ENCODE data around the gene CARMIL1. TPM values are rescaled to one million over a fixed set of nuclear protein-coding genes. Genes with fewer than 3 reads are reported as not detected.
"Not testable (repeated sequence)": the region's sequence is repeated elsewhere in the genome, so short reads cannot be mapped to it uniquely, and the experiment has no call there.

The CARMIL1 gene
- total RNA-seq, 1 experiment from 2014 or later, result 8.6 TPM

GRCh38 chr6:25564943-25565342 lies 285.8 kb downstream of the CARMIL1 start:
- DNase-seq (ENCODE audit: low spot score), result no peak

GRCh38 chr6:25570578-25570977 lies 291.4 kb downstream of the CARMIL1 start:
- DNase-seq (ENCODE audit: low spot score), result no peak

GRCh38 chr6:25576919-25577318 lies 297.7 kb downstream of the CARMIL1 start:
- no peak for DNase-seq (ENCODE audit: low spot score)

- no peak for DNase-seq (ENCODE audit: low spot score)
These were observed 299.4 kb downstream of the CARMIL1 start for GRCh38 chr6:25578538-25578937.

GRCh38 chr6:25579391-25579883 lies 300.3 kb downstream of the CARMIL1 start:
- DNase-seq (ENCODE audit: low spot score), result no peak

GRCh38 chr6:25579902-25580495 lies 300.8 kb downstream of the CARMIL1 start:
- DNase-seq (ENCODE audit: low spot score), result no peak

GRCh38 chr6:25582101-25582500 lies 302.9 kb downstream of the CARMIL1 start:
- DNase-seq (ENCODE audit: low spot score), result no peak

- DNase-seq (ENCODE audit: low spot score), result no peak
These were observed 303.9 kb downstream of the CARMIL1 start for GRCh38 chr6:25583099-25583498.

GRCh38 chr6:25583906-25584305 lies 304.7 kb downstream of the CARMIL1 start:
- DNase-seq (ENCODE audit: low spot score), result no peak

GRCh38 chr6:25585225-25585624 lies 306.1 kb downstream of the CARMIL1 start:
- no peak for DNase-seq (ENCODE audit: low spot score)

- DNase-seq (ENCODE audit: low spot score), result not testable (repeated sequence)
These were observed 306.9 kb downstream of the CARMIL1 start for GRCh38 chr6:25586119-25586518.

GRCh38 chr6:25586927-25587326 lies 307.8 kb downstream of the CARMIL1 start:
- DNase-seq (ENCODE audit: low spot score), result no peak

GRCh38 chr6:25590986-25591385 lies 311.8 kb downstream of the CARMIL1 start:
- DNase-seq (ENCODE audit: low spot score), result no peak

GRCh38 chr6:25596928-25597818 lies 318.0 kb downstream of the CARMIL1 start:
- no peak for DNase-seq (ENCODE audit: low spot score)

GRCh38 chr6:25599516-25600085 lies 320.4 kb downstream of the CARMIL1 start:
- no peak for DNase-seq (ENCODE audit: low spot score)

- peak; percentile 35 for DNase-seq (ENCODE audit: low spot score)
These were observed 322.9 kb downstream of the CARMIL1 start for GRCh38 chr6:25601800-25602673.

GRCh38 chr6:25602674-25602982 lies 323.5 kb downstream of the CARMIL1 start:
- no peak for DNase-seq (ENCODE audit: low spot score)

- DNase-seq (ENCODE audit: low spot score), result no peak
These were observed 324.1 kb downstream of the CARMIL1 start for GRCh38 chr6:25603251-25603650.

GRCh38 chr6:25606151-25606550 lies 327.0 kb downstream of the CARMIL1 start:
- no peak for DNase-seq (ENCODE audit: low spot score)

GRCh38 chr6:25608558-25609174 lies 329.5 kb downstream of the CARMIL1 start:
- DNase-seq (ENCODE audit: low spot score), result no peak

GRCh38 chr6:25612666-25613065 lies 333.5 kb downstream of the CARMIL1 start:
- no peak for DNase-seq (ENCODE audit: low spot score)
